Measurements from ENCODE around the gene RAB5A.
"Not testable (repeated sequence)": the region's sequence is repeated elsewhere in the genome, so short reads cannot be mapped to it uniquely, and the experiment has no call there.

Gene RAB5A

DNA sequence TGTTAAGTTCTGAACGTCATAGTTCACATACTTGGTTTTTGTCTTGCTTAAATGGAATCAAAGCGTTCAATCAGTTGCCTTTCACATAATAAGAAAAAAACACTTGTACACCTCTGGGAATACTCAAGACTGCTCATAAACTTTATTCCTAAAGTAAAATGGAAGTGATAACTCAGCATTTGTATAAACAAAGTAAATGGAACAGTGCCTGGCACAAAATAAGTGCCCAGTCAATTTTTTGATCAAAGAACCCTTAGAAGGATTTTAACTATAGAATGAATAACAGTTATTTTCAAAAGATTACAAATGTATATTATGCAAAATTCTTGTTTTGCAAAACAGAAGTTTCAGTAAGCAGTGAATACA, 1.3 kb downstream of the RAB5A start:
- DNase-seq, result no peak

DNA sequence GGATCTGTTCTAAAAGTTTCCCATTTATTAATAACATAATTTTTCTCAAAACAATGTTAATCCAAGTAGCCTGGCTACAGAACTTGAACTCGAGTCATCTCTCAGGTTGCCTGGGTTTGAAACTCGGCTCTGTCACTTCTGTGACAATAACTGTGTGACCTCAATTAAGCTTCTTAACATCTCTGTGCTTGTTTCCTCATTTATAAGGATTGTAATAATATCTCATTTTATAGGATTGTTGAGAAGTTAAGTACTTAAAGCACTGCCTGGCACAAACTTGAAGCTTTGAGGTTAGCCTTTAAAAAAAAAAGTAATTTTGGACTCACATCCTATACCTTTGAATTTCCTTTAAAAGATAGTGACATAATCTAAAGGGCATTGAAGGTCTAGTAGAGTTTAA, 3.4 kb downstream of the RAB5A start:
- DNase-seq, result no peak

DNA sequence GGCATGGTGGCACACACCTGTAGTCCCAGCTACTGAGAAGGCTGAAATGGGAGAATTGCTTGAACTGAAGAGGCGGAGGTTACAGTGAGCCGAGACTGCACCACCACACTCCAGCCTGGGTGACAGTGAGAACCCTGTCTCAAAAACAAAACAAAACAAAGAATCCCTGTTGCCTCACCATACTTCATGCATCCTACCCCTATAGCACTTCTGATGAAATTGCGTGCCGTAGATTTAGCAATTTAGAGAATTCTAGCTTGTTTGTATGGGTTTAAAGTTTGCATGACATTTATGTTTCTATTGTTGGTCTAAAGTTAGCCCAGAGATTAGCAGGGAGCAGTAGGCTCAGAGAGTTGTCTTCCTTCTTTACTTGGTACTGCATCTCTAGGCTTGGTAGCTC, 7.8 kb downstream of the RAB5A start:
- no peak for DNase-seq

DNA sequence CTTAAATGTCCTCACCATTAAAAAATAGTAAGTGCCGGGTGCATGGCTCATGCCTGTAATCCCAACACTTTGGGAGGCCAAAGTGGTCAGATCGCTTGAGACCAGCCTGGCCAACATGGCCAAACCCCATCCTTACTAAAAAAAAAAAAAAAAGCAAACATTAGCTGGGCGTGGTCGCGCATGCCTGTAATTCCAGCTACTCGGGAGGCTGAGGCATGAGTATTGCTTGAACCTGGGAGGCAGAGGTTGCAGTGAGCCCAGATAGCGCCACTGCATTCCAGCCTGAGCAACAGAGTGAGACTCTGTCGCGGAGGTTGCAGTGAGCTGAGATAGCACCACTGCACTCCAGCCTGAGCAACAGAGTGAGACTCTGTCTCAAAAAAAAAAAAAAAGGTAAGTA, 10.5 kb downstream of the RAB5A start:
- DNase-seq, result not testable (repeated sequence)

DNA sequence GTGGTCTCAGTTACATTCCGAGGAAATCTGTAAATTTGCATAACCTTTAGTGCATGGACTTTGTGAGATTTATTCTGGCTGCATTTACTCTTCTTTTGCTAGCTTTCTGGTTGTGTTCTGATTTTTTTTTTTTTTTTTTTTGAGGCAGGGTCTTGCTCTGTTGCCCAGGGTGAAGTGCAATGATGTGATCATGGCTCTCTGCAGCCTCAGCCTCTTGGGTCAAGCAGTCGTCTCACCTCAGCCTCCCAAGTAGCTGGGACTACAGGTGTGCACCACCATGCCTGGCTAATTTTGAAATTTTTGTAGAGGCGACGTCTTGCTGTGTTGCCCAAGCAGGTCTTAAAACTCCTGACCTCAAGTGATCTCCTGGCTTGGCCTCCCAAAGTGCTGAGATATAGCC, 12.6 kb downstream of the RAB5A start:
- DNase-seq, result no peak

DNA sequence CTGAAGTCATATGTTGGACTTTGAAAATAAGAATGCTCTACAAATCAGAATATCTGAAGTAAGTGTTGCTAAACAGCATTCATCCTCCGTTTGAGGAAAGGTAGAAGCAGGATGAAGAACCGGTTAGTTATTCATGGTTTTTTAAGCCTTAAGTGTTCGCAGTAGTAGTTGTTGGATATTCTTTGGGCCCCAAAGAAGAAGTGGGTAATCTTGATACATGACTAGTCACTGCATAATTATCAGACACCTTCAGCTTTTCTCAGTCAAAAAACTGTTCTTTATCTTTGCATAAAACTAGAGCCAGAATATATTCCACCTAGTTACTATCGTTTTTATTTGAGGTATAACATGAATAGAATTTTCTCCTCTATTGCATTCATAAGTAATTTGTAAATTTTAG, 13.8 kb downstream of the RAB5A start:
- no peak for DNase-seq

DNA sequence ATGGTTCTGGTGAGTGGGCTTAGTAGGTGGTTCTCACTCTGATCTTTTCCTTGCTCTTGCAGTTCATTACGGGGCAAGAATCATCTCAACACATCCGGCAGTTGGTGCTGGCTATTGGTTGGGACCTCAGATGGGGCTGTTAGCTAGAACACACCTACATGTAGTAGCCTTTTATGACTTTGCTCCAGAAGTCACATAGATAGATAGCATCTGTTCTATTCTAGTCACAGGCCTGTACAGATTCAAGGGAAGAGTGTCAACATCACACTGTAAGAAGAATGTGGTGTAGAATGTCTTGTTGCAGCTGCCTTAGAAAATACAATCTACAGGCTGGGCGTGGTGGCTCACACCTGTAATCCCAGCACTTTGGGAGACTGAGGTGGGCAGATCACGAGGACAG, 15.1 kb downstream of the RAB5A start:
- DNase-seq, result no peak

DNA sequence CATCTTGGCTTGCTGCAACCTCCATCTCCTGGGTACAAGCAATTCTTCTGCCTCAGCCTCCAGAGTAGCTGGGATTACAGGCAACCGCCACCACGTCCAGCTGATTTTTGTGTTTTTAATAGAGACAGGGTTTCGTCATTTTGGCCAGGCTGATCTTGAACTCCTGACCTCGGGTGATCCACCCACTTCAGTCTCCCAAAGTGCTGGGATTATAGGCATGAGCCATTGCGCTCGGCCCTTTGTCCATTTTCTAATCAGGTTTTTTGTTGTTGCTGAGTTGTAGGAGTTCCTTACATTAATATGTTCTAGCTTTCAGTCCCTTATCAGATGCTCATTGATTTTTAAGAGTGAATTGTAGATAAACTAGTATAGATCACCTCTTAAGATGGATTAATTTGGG, 20.3 kb downstream of the RAB5A start:
- no peak for DNase-seq

DNA sequence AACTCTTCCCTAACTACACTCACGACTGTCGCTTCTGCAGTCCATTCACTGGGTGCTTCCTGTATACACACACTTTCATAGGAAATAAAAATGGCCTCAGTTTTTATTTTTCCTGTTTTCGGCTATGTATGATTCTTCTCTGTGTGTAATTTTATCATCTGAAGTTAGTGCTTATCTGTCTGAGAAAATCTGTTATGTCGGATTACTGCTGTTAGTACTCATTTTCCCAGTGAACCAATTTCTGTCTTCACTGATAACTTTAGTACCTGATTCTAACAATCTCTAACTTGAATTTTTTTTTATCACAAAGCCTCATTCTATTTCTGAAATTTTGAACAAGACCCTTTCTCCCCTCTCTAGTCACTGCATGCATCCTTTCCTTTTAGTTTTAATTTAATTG, 20.9 kb downstream of the RAB5A start:
- no peak for DNase-seq

DNA sequence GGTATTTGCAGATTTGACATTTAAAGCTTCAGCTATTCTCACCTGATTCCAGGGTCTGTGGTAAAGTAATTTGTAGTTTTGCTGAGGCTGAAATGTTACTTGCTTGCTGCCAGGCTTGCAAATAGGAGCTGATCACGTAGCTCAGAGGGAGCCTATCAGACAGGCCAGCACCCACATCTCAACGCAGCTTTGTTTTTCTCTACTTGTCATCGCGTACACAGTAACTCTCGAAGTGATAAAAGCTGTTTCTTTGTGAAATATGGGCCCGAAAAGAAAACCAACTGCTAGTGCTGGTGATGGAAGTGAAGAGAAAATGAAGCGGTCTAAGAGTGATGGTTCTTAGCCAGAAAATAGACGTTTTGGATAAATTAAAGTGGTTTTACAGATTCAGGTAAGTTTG, 23.4 kb downstream of the RAB5A start:
- no peak for DNase-seq

DNA sequence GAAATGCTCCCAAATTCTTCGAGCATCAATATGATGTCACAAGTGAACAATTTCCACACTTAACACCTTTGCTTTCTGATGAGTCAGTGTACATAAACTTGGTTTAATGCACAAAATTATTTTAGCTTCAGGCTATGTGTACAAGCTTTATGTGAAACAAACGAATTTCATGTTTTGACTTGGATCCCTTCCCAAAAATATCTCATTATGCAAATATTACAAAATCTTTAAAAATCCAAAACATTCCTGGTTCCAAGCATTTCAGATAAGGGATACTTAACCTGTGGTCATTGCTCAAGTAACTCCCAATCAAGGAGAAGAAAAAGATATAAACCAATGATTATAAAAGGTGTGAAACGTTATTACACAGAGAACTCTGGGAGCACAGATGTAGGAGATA, 25.2 kb downstream of the RAB5A start:
- DNase-seq, result no peak

DNA sequence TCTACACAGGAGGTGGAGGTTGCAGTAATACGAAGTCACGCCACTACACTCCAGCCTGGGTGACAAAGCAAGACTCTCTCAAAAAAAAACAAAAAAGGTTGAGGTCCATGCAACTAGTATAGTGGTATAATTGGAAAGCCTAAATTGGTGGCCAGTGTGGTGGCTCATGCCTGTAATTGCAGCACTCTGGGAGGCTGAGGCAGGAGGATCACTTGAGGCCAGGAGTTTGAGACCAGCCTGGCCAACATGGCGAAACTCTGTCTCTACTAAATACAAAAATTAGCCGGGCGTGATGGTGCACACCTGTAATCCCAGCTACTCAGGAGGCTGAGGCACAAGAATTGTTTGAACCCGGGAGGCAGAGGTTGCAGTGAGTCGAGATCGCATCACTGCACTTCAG, 42.0 kb downstream of the RAB5A start:
- DNase-seq, result not testable (repeated sequence)

DNA sequence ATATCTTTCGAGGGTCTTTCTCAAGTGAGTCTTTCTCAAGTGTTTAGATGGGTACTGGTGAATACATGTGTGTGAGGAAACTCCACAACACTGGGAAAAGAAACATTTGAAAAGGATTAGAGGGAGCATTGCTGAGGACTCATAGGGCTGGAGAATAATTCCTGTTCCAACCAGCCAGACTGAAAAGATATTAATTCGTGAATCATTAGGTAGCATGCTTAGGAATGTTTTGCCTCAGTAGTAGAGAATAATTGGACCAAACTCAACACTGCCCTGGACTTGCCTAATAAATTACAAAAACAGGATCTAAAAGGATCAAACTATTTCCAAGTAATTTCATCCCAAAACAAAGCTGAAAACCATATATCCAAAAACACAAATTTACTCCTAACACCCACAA, 47.9 kb downstream of the RAB5A start:
- DNase-seq, result no peak

DNA sequence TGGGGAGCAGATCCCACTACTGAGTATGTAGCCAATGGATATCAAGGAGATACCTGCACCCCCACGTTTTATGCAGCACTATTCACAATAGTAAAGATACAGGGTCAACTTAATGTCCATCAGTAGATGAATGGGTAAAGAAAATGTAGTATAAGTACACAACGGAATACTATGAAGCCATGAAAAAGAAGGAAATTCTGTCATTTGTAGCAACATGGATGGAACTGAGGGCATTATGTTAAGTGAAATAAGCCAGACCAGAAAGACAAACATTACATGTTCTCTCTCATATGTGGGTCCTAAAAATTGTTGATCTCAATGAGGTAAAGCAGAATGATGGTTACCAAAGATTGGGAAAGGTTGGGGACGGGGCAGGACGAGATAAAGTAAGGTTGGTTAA, 50.6 kb downstream of the RAB5A start:
- no peak for DNase-seq

DNA sequence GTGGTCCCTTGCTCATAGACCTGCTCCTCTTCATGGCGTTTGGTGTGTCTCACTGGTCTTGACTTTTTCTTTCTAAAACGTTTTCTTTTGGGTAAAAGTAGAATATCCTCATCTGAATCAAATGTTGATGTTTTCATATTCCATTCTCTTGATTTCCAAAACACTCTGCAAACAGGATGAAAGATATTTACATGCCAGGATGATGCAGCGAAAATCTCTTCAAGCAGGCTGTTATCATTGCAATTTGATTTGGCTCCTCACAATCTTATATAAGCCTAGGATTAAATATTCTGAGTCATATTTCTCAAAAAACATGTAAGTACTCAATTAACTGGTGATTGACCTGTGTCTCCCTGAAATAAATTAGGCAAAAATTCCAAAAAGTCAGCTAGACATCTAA, 55.0 kb downstream of the RAB5A start:
- no peak for DNase-seq

DNA sequence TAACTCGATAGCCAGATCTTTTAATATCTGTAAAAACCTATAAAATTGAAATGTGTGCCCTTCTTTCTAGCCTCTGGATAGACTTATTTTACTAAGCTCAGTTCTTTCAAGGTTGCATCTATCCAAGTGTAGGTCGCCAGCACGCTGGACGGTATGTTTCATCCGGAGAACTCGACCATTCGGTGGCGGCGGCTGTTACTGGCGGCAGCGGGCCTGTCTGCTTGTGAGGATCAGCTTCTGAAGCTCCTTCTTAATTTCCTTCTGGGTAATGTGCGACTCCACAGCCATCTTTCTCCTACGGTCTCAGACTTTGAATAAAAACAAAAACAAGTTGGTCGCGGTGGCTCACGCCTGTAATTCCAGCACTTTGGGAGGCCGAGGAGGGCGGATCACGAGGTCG, 61.1 kb downstream of the RAB5A start:
- DNase-seq, result no peak

DNA sequence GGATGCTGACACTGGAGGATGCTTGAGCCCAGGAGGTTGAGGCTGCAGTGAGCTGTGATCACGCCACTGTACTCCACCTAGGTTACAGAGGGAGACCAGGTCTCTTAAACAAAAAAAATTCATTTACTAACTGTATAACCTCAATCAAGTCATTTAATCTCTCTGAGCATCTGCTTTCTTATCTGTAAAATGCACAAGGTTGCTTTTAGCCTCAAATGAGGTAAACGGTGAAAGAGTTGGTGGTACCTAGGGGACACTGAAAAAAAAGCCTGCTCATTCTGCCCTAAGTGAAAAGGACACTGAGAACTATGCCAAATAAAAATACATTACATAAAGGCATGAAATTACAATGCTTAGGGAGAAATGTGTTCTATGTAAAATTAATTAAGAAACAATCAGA, 61.7 kb downstream of the RAB5A start:
- DNase-seq, result no peak

DNA sequence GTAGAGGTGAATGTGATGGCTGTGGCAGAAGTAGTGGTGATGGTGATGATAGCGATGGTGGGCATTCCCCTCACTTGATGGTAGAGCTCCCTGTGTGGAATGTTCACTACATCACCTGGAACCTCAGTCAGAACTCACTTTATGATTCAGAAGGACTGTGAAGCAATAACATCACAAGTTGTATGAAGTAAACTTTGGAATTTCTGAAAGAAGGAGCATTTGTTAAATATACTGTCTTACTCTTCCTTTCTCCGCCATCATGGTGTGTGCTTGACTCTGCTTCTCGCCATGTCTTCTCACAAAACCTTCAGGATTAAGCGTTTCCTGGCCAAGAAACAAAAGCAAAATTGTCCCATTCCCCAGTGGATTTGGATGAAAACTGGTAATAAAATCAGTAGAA, 65.3 kb downstream of the RAB5A start, which contains the start of gene PP2D1:
Gene PP2D1 (minus strand): TSS at position 101 of the 400 bp plus-strand sequence. CDS start 192 bp downstream, outside the sequence.
- DNase-seq, result no peak

DNA sequence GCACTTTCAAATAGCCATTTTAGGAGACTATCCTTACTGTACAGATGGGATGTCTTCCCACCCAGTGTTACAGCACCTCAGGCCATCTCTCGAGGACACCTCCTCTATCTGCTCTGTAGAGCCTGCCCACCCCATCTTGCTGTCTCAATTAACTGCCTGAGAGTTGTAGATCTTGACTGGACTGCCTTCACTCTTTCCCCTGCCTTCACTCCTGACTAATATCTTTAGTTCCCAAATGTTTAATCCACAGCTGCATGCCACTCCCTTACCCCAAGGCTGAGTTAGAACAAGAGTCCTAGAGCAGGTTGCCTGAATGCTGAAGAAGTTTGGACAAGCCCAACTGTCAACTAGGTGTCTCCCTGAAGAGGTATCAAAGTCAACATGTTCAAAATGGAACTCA, 66.5 kb downstream of the RAB5A start:
- no peak for DNase-seq

DNA sequence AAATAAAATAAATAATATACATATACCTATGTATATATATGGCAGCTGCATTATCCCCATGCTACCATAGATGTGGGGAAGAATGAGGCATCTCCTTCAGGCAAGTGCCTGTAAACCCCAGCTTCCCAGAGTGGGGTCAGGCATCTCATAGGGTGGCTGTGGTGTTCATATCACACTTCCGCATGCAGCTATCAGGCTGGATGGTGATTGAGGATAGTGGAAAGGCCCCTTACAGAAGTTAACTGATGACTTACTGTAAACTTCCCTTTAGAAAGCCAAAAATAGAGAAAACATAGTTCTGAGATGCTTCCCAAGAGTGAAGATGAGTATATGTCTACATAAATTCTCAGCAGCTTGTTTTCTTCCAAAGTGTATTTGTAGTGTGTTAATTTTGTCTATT, 68.6 kb downstream of the RAB5A start:
- no peak for DNase-seq

DNA sequence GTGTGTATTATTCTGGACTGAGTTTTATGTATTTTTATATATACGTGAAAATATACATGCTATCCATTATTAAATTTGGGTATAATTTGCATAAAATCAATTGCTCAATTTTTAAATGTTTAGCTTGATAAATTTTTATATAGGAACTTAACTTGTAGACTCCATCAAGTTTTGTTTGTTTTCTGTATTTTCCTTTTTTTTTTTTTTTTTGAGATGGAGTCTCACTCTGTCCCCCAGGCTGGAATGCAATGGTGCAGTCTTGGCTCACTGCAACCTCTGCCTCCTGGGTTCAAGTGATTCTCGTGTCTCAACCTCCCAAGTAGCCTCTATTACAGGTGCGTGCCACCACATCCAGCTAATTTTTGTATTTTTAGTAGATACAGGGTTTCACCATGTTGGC, 69.2 kb downstream of the RAB5A start:
- not testable (repeated sequence) for DNase-seq

DNA sequence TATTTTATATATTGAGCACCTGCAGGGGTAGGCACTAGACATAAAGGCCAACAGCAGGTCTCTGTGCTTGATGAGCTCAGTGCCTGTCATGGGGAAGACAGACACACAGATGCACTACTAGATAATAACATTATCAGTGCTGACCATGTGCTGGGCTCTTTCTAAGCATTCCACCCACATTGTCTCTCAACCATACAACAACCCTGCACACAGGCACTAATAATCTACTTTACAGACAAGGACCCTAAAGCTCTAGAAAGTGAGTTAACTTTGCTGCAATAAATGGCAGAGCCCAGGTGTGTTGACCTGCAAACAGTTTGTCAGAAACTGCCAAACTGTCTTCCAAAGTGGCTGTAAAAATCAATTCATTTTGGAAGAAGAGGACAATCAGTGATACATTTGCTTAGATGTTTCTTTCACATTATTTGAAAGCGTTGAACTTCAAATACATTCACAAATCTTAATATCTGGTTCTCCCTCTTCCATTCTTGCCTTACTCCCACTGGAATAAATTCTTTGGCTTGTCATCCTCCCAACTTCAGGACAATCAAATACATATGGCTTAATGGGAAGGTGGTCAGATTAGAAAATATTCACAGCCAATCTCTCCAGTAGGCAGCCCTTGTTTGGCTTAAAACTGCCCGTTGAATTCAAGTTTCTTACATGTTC, 76.2 kb downstream of the RAB5A start:
- DNase-seq, result no peak

DNA sequence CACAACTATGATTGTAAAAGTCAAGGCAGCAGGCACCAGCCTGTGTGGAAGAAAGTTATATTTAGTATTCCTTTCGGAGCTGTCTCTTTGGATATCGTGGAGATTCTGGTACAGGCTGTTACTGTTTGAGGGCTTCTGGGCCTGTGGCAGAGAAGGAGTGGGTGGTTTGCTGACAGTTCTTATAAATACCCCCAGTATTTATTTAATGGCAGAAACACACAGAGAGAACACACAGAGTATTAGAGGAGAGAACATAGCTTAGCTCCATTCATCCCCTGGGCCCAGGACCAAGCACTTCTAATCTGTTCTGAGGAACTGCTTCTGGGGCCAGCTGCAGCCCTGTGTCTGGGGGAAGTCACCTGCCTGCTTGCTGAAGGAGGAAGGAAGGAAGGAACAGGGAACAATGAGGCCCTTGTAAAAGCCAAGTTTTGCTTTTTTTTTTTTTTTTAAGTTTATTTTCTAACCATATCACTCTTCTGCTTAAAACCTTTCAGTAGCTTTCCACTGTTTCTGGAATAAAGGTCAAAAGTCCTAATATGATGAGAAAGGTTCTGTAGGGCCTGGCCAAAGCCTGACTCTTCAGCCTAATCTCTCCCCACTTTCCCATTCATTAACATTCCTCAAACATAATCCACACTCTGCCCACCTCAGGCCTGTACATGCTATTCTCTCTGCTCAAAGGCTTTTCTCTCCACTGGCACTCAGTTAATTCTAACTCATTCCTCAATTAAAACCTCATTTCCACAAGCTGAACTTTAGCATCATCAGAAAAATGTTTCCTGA, 76.9 kb downstream of the RAB5A start:
- no peak for DNase-seq

DNA sequence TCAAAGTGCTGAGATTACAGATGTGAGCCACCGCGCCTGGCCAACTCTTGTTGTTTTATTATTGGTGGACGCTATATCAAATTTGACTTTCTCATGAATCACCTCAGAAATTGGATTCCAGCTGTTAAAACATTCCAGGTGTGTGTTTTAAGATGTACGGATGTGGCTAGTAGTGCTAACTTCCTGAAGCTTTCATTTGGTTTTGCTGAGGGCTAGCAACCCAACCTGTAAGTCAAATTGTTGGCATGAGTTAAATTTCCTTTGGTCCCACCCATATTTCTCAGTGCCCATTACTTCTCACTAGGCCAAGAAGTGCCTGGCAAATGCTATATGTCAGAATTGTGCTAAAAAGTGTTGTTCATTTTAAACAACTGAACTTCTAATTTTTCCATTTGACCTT, 80.2 kb downstream of the RAB5A start:
- no peak for DNase-seq

DNA sequence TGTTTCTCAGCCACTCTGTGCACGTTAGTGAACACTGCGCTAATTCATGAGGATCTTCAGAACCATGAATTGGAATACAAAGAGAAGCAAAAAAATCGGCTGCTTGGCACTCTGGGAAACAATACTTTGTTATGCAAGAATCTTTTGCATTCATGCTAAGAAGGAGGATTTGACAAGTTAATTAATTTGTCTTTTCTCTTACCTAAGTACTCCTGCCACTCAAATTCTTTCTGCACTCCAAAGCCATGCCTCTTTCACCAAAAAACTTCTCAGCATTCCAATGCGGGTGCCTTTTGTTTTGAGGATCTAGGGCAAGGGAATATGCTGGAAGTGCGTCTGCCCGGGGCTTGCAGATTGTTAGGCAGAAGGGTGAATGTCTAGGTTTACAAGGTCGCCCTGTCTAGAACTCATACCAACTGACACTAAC, 82.0 kb downstream of the RAB5A start:
- no peak for DNase-seq

All from inflammatory macrophage (primary cell).